HCT116 (cell line): ENCODE results near the gene FANK1.

ENCODE experiments used
- CTCF ChIP-seq, 3 experiments: fragments of 200-600 bp in 1 of 3; sonication (generic) in 1 of 3; IDR thresholded peaks in 2 of 3; conservative IDR thresholded peaks in 1 of 3; 2 replicates each; pipeline ENCODE4 v1.5.1; 2012 to 2017; ENCODE audit warnings: low read depth in 2 of 3, low read length in 2 of 3, antibody characterized with exemption in 1 of 3, borderline replicate concordance in 1 of 3, control low read depth in 1 of 3, mild to moderate bottlenecking in 1 of 3, mixed read lengths in 1 of 3, mixed run types in 1 of 3, moderate library complexity in 1 of 3; ENCODE audit not compliant: insufficient read depth in 1 of 3
- EZH2 ChIP-seq: fragments of 200-600 bp; sonication (generic); IDR thresholded peaks from 2 replicates; pipeline ENCODE4 v1.6.1; 2017; ENCODE audit warnings: antibody characterized with exemption, mixed run types
- POLR2A ChIP-seq: IDR thresholded peaks from 2 replicates; pipeline ENCODE4 v1.7.0; 2011; ENCODE audit warnings: borderline replicate concordance; ENCODE audit not compliant: insufficient read depth, insufficient read length; ENCODE audit errors: extremely low read depth
- REST ChIP-seq: IDR thresholded peaks from 2 replicates; pipeline ENCODE4 v1.6.1; 2012; ENCODE audit warnings: low read depth
- YY1 ChIP-seq: IDR thresholded peaks from 2 replicates; pipeline ENCODE4 v1.6.1; 2011; ENCODE audit warnings: low read length, low read depth, moderate library complexity, mild to moderate bottlenecking; ENCODE audit not compliant: insufficient replicate concordance; ENCODE audit errors: extremely low read depth
- ZNF274 ChIP-seq: fragments of 200-500 bp; sonication (Bioruptor generic); IDR thresholded peaks from 2 replicates; pipeline ENCODE4 v1.6.1; 2014; ENCODE audit warnings: mild to moderate bottlenecking, low read depth, low read length, inconsistent platforms

GRCh38 chr10:126017961-126018560 is 121.7 kb downstream of the FANK1 start:
- TF ChIP-seq CTCF (IDR thresholded peaks at IDR 0.05 in 2 of 3, conservative IDR thresholded peaks at IDR 0.05 in 1 of 3; ENCODE audit: borderline replicate concordance in 1 of 3, insufficient read depth in 1 of 3, low read depth in 2 of 3, low read length in 2 of 3): no peak
- no peak for TF ChIP-seq YY1
- TF ChIP-seq REST: no peak
- TF ChIP-seq ZNF274: no peak
- TF ChIP-seq POLR2A: no peak
- TF ChIP-seq EZH2: no peak
